Body of pancreas (tissue), 4 donors: ENCODE data around the gene SF3B4. TPM values are rescaled to one million over a fixed set of nuclear protein-coding genes. Genes with fewer than 3 reads are reported as not detected.
A peak's percentile ranks its signal among the peaks of the same experiment; 100 is the strongest.

Experiments used
- ATAC-seq: fragments of 150-250 bp; one replicate; pipeline ENCODE4 v1.9.1; 2016
- DNase-seq, 4 donors: peaks; one replicate each; pipeline ENCODE4 v3.0.0-alpha.2; 2019
- H3K27ac ChIP-seq, 4 donors: fragments of 200-600 bp; sonication (generic); 1 replicate in 3 of 4; 2 replicates in 1 of 4; pipeline versions ENCODE4 v1.5.1 to v1.6.1; 2016 to 2019; ENCODE audit warnings: mild to moderate bottlenecking in 1 of 4, mixed read lengths in 1 of 4, moderate library complexity in 1 of 4
- H3K27me3 ChIP-seq, 2 donors: fragments of 200-600 bp; sonication (generic); one replicate each; pipeline ENCODE4 v1.6.0; 2016; ENCODE audit warnings: mild to moderate bottlenecking in 1 of 2
- H3K36me3 ChIP-seq, 2 donors: fragments of 200-600 bp; sonication (generic); replicated peaks in 1 of 2; 2 replicates each; pipeline ENCODE4 v1.5.1; 2016; ENCODE audit warnings: low read depth in 2 of 2; ENCODE audit not compliant: insufficient read depth in 1 of 2
- H3K4me1 ChIP-seq: fragments of 200-600 bp; sonication (generic); one replicate; pipeline ENCODE4 v1.6.0; 2016
- H3K4me3 ChIP-seq, 2 donors: fragments of 200-600 bp; sonication (generic); 1 replicate in 1 of 2; 2 replicates in 1 of 2; pipeline ENCODE4 v1.5.1; 2016 to 2019
- H3K9me3 ChIP-seq, 3 donors: fragments of 200-600 bp; sonication (generic); 1 replicate in 2 of 3; 2 replicates in 1 of 3; pipeline ENCODE4 v1.5.1; 2016
- POLR2A ChIP-seq, 3 donors: fragments of 450-650 bp; IDR thresholded peaks; one replicate each; pipeline ENCODE4 v1.6.1; 2016; ENCODE audit warnings: antibody characterized with exemption in 3 of 3, mild to moderate bottlenecking in 2 of 3
- WGBS, 2 donors: methylation state at CpG; one replicate each; pipeline ENCODE4 v1.1.5; 2017; 5-methylcytosine and 5-hydroxymethylcytosine counted together
- intact Hi-C: fragments of 100-400 bp; cut with DNase I; formaldehyde crosslinking; loops from one replicate; pipeline ENCODE4 v1.15.1; 2023
- total RNA-seq, 2 donors: library from RNA; depleted of rRNA; stranded (reverse); fragments of >200 nt; gene quantifications; one replicate each; pipeline ENCODE4 v1.1.0, GENCODE V29; 2016
- TF ChIP-seq, protein P1 (sequence below), 7 experiments: fragments of 450-650 bp in 4 of 7; fragments of 200-600 bp in 3 of 7; sonication (generic) in 3 of 7; IDR thresholded peaks; one replicate each; pipeline ENCODE4 v1.5.1; 2016 to 2019; ENCODE audit warnings: antibody characterized with exemption in 7 of 7

The SF3B4 gene
- total RNA-seq, 2 donors from 2014 or later: 4.7 to 8.2 TPM

DNA sequence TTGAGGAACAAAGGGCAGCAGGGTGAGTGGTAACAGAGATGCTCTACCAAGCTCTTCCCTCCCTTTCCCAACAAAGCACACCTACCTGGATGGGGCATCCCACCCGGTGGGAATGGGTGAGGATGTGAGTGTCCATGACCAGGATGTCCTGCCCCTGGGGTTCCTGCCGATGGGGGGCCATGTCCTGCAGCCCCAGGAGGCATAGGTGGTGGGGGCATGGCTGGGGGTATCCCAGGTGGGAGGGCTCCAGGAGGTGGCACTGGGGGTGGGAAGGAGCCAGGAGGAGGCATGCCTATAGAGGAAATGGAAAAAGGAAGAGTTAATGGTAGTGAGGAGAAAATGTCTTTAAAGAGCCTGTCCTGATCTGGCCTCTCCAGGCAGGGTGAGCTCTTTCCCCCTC, 1.9 kb downstream of the SF3B4 start:
- TF ChIP-seq, protein P1, sequence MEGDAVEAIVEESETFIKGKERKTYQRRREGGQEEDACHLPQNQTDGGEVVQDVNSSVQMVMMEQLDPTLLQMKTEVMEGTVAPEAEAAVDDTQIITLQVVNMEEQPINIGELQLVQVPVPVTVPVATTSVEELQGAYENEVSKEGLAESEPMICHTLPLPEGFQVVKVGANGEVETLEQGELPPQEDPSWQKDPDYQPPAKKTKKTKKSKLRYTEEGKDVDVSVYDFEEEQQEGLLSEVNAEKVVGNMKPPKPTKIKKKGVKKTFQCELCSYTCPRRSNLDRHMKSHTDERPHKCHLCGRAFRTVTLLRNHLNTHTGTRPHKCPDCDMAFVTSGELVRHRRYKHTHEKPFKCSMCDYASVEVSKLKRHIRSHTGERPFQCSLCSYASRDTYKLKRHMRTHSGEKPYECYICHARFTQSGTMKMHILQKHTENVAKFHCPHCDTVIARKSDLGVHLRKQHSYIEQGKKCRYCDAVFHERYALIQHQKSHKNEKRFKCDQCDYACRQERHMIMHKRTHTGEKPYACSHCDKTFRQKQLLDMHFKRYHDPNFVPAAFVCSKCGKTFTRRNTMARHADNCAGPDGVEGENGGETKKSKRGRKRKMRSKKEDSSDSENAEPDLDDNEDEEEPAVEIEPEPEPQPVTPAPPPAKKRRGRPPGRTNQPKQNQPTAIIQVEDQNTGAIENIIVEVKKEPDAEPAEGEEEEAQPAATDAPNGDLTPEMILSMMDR (IDR thresholded peaks at IDR 0.05): no peak
- TF ChIP-seq POLR2A (IDR thresholded peaks at IDR 0.05): no peak
- Histone ChIP-seq H3K27me3 (no peaks in the 10 kb centered on the region), H3K4me1 (peaks cover 24% of the 10 kb centered on the region), H3K36me3 (peaks cover 0 to 24% of the 10 kb centered on the region in 2 donors), H3K4me3 (no peak overlapping the region), H3K27ac (no peak overlapping the region), H3K9me3 (no peaks in the 10 kb centered on the region)
- 87 to 88% methylated on average over 2 of the region's 2 CpGs for WGBS, 2 donors
- ATAC-seq (no peak), DNase-seq (no peak)
- intact Hi-C loops: no loop called here

DNA sequence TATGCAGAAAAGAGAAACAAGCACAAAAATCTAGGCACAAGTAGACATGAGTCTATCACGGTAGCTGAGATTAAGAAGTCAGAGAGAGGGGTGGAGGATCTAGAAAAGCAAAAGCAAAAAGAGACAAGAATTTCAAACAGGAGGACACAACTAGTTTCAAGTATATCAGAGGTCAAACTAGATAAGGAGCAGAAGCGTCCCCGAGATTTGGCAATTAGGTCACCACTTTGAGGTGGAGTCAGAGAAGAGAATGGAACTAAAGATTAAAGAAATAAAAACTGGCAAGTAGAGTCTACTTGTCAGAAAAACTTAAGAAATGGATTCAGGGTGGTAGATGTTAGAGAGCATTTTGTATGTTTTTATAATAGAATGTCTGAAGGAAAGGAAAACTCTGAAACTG, 2.3 kb downstream of the SF3B4 start:
- Histone ChIP-seq H3K36me3 (peaks cover 0 to 24% of the 10 kb centered on the region in 2 donors), H3K4me1 (peaks cover 24% of the 10 kb centered on the region)
- intact Hi-C loops: no loop called here

DNA sequence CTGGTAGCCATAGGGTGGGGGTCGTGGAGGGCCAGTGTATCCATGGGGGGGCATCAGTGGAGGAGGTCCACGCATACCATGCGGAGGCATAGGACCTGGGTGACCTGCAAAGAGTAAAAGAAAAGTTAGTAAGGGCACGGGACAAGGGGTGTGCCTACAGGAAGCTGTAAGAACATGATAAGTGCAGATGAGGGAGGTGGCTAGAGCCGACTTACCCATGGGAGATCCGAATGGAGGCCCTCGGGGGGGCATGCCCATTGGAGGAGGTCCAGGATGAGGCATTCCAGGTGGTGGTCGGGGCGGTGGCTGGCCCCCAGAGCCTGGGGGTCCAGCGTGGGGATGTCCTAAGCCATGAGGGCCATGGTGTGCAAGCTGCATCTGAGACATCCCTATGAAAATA, 4.0 kb downstream of the SF3B4 start:
- Histone ChIP-seq H3K4me3 (no peak overlapping the region), H3K9me3 (no peaks in the 10 kb centered on the region), H3K4me1 (peaks cover 22% of the 10 kb centered on the region), H3K27ac (no peak overlapping the region), H3K36me3 (peaks cover 0 to 24% of the 10 kb centered on the region in 2 donors), H3K27me3 (no peaks in the 10 kb centered on the region)
- ATAC-seq (no peak), DNase-seq (no peak)
- intact Hi-C loops: no loop called here
- 89% methylated on average over 10 of the region's 10 CpGs for WGBS, 2 donors
- TF ChIP-seq, protein P1 (IDR thresholded peaks at IDR 0.05): no peak
- TF ChIP-seq POLR2A (IDR thresholded peaks at IDR 0.05): no peak

More for the DNA sequence above, 2.3 kb downstream of the SF3B4 start:
- Histone ChIP-seq H3K27ac (no peak overlapping the region), H3K27me3 (no peaks in the 10 kb centered on the region), H3K9me3 (no peaks in the 10 kb centered on the region), H3K4me3 (no peak overlapping the region)
- ATAC-seq (no peak), DNase-seq (no peak)
- WGBS, 2 donors: 69 to 76% methylated on average over 3 of the region's 3 CpGs
- TF ChIP-seq, protein P1 (IDR thresholded peaks at IDR 0.05): no peak
- no peak for TF ChIP-seq POLR2A (IDR thresholded peaks at IDR 0.05)

DNA sequence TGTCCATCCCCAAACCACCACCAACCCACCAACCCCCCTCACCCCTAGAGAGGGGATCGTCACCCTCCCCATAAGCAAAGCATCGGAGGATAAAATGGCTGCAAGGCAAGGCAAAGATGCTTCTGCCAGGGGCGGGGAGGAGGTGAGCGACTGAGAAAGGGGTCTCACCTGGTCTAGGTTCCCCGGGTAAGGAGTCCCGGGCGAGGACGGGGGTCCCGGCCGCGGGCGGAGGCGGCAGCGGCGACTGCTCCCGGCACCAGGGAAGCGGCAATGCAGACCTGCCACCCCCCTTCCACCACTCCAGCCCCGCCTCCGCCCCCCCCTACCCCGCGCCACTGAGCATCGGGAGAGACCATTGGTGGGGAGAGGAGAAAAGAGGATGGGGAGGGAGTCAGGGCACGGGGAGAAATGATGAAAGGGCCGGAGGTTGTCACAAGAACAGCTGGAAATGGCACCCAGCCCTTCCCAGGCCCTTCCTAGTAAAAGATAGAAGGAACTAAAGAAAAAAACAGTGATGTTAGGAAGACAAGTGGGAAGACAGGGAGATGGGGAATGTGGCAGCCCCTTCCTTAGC, 9.9 kb downstream of the SF3B4 start, which contains the start of gene SV2A:
SV2A (minus strand) TSS at position 274 of the 574 bp plus-strand sequence. CDS start 4,004 bp downstream, outside the sequence.
- Histone ChIP-seq H3K9me3 (no peaks in the 10 kb centered on the region), H3K27me3 (no peaks in the 10 kb centered on the region), H3K36me3 (peaks cover 0 to 3% of the 10 kb centered on the region in 2 donors), H3K27ac (no peak within 1 kb of the TSS), H3K4me3 (no peak within 1 kb of the TSS), H3K4me1 (peaks cover 6% of the 10 kb centered on the region)
- TF ChIP-seq POLR2A (IDR thresholded peaks at IDR 0.05): no peak
- TF ChIP-seq, protein P1 (IDR thresholded peaks at IDR 0.05): no peak
- 1 to 4% methylated on average over 23 to 24 of the region's 24 CpGs for WGBS, 2 donors
- intact Hi-C loops: no loop called here
- DNase-seq: peak in 2 of 4 donors; percentile 32 to 46
- peak; percentile 25 for ATAC-seq

DNA sequence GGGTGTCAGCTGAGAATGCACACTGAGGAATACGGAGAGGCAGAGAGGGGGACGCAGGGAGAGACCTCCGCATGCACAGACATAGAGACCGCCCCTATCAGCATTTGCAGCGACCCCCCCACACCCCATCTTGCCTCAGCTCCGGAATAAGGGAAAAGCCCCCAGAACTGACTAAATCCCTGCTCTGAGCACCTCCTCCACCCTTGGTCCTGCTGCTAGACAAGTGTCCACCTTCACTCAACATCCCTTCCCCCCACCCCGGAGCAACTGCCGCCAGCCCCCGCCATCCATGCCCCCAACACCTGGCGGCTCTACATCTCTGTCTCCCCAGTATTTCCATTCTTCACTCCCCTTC, 10.7 kb downstream of the SF3B4 start:
- H3K27ac ChIP-seq: no peak overlapping the region
- no peaks in the 10 kb centered on the region for H3K36me3 ChIP-seq
- DNase-seq (peak in 1 of 4 donors; percentile 7), ATAC-seq (no peak)
- H3K4me3 ChIP-seq: no peak overlapping the region
- 20 to 27% methylated on average over 10 of the region's 10 CpGs for WGBS, 2 donors
- no peaks in the 10 kb centered on the region for H3K9me3 ChIP-seq
- H3K27me3 ChIP-seq: no peaks in the 10 kb centered on the region
- peaks cover 6% of the 10 kb centered on the region for H3K4me1 ChIP-seq
- intact Hi-C loops: no loop called here
- TF ChIP-seq POLR2A (IDR thresholded peaks at IDR 0.05): no peak
- TF ChIP-seq, protein P1 (IDR thresholded peaks at IDR 0.05): no peak
